ENCODE measurements around the gene UNC5C. TPM values are rescaled to one million over a fixed set of nuclear protein-coding genes. Genes with fewer than 3 reads are reported as not detected.

Gene UNC5C
- polyA plus RNA-seq, 1 experiment = not detected

DNA sequence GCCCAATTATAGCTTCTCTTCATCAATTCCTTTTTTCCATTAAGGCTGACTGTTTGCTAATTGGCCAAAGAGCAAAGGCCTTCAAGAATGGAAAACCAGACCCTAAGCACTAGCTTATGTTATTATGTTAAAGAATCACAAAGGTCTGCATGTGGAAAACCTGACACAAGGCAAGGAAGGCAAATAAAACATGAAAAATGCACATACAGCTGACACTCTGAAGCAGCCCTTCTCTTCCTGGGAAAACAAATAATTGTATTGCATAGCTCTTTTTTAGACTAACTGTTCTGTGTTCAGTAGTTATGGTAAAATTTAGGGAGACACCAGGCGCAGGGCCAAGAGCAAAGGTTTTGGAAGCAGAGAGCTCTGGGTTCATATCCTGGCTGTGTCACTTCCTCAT is 223.1 kb downstream of the UNC5C start:
- TF ChIP-seq, protein P1, sequence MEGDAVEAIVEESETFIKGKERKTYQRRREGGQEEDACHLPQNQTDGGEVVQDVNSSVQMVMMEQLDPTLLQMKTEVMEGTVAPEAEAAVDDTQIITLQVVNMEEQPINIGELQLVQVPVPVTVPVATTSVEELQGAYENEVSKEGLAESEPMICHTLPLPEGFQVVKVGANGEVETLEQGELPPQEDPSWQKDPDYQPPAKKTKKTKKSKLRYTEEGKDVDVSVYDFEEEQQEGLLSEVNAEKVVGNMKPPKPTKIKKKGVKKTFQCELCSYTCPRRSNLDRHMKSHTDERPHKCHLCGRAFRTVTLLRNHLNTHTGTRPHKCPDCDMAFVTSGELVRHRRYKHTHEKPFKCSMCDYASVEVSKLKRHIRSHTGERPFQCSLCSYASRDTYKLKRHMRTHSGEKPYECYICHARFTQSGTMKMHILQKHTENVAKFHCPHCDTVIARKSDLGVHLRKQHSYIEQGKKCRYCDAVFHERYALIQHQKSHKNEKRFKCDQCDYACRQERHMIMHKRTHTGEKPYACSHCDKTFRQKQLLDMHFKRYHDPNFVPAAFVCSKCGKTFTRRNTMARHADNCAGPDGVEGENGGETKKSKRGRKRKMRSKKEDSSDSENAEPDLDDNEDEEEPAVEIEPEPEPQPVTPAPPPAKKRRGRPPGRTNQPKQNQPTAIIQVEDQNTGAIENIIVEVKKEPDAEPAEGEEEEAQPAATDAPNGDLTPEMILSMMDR (IDR thresholded peaks at IDR 0.05; ENCODE audit: insufficient read depth, low read depth, low read length) = no peak
- ChIA-PET POLR2A (no interaction called here), CTCF (no interaction called here)
- no peaks in the 10 kb centered on the region for H3K27me3 ChIP-seq (ENCODE audit: control insufficient read depth, insufficient read depth, low read length)
- no peak overlapping the region for H3K4me3 ChIP-seq (ENCODE audit: low read depth, low read length)
- no peaks in the 10 kb centered on the region for H3K36me3 ChIP-seq (ENCODE audit: control insufficient read depth, insufficient read depth, low read length)
- DNase-seq (ENCODE audit: low read depth) = no peak

DNA sequence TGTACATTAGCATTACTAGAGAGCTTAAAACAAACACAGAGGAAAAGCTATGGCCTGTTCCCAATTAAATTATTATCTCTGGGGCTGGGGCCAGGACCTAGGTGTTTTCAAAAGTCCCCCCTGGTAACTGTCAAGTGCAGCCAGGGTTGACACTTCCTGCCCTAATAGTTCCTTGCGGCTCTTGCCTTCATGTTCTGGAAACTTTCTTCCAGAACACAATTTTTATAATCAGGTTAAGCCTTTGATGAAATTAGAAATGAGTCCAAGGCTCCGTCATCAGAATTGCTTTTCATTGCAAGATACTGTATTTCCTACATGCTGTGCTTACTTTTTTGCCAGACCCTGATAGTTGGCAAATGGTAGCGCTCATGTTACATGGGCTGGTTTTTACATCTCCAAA is 229.6 kb downstream of the UNC5C start:
- no peaks in the 10 kb centered on the region for H3K36me3 ChIP-seq (ENCODE audit: control insufficient read depth, insufficient read depth, low read length)
- TF ChIP-seq, protein P1 (IDR thresholded peaks at IDR 0.05; ENCODE audit: insufficient read depth, low read depth, low read length) = no peak
- no peak for DNase-seq (ENCODE audit: low read depth)
- ChIA-PET CTCF (no interaction called here), POLR2A (no interaction called here)
- no peak overlapping the region for H3K4me3 ChIP-seq (ENCODE audit: low read depth, low read length)
- no peaks in the 10 kb centered on the region for H3K27me3 ChIP-seq (ENCODE audit: control insufficient read depth, insufficient read depth, low read length)

DNA sequence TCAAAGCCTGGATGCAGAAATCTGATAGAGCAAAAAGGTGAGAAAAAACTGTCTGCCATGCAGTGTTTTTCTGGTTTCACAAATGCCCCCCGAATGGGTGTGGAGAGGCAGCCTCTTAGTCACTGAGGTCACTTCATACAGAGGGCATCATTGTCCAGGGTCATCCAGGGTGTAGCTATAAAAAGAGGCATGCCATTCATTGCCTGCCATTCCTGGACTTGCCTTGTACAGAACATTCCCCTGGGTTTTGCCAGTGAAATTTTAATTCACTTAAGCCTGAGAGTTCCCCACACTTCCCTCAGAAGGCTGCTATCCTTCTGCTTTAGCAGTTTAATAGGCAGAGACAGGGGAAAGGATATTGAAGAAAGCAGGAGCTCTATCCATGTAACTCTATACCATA is 230.3 kb downstream of the UNC5C start:
- no peak for DNase-seq (ENCODE audit: low read depth)
- Histone ChIP-seq H3K27me3 (ENCODE audit: control insufficient read depth, insufficient read depth, low read length) (no peaks in the 10 kb centered on the region), H3K36me3 (ENCODE audit: control insufficient read depth, insufficient read depth, low read length) (no peaks in the 10 kb centered on the region), H3K4me3 (ENCODE audit: low read depth, low read length) (no peak overlapping the region)
- ChIA-PET CTCF (no interaction called here), POLR2A (no interaction called here)
- TF ChIP-seq, protein P1 (IDR thresholded peaks at IDR 0.05; ENCODE audit: insufficient read depth, low read depth, low read length) = no peak

DNA sequence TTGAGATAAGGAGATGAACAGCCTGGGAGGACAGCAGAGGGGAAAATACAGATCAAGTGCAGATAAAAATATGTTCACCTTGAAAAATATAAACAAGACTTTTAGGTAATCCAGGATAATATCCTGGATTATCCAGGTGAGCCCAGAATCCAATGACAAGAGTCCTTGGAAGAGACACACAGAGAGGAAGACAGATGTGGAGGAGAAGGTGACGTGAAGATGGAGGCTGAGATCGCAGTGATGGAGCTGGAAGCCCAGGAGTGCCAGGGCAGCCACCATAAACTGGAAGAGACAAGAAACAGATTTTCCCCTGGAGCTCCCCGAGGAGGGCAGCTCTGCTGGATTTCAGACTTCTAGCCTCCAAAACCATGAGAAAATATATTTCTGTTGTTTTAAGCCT is 230.7 kb downstream of the UNC5C start:
- CTCF ChIA-PET = no interaction called here

DNA sequence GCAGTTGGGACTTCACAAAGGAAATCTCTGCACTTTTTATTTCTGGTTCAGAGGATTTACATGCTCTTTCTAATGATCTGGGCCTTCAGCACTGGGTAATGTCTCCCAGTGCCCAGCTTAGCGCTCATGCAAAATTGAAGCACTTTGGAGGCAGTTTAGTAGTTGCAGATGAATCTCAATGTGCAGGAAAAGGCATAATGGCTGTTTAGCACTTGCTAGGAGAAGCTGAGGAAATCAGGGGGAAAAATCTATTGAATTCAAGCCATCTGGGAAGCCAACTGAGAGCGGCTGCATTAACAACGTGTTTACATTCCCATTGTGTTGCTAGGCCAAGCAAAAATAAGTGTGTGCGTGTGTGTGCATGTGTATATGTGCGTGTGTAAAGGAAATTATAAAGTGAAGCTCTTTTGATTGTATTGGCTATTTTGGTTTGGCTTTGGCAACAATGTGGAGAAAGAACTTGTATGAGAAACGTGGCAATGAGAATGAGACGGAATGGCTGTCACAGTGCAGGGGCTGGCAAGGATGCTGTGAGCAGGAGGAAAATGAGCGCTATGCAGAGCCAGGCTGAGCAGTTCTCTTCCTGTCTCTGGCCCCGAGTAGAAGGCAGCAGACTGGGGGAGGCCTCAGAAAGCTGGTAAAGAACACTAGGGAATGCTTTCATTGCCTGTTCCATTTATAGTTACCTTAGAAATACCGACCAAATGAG is 231.5 kb downstream of the UNC5C start:
- CTCF ChIA-PET = no interaction called here
- TF ChIP-seq, protein P1 (IDR thresholded peaks at IDR 0.05; ENCODE audit: insufficient read depth, low read depth, low read length) = no peak
- Histone ChIP-seq H3K27me3 (ENCODE audit: control insufficient read depth, insufficient read depth, low read length) (no peaks in the 10 kb centered on the region), H3K4me3 (ENCODE audit: low read depth, low read length) (no peak overlapping the region), H3K36me3 (ENCODE audit: control insufficient read depth, insufficient read depth, low read length) (no peaks in the 10 kb centered on the region)
- no peak for DNase-seq (ENCODE audit: low read depth)
- POLR2A ChIA-PET = no interaction called here

More for the DNA sequence above, 230.7 kb downstream of the UNC5C start:
- TF ChIP-seq, protein P1 (IDR thresholded peaks at IDR 0.05; ENCODE audit: insufficient read depth, low read depth, low read length) = no peak
- Histone ChIP-seq H3K36me3 (ENCODE audit: control insufficient read depth, insufficient read depth, low read length) (no peaks in the 10 kb centered on the region), H3K27me3 (ENCODE audit: control insufficient read depth, insufficient read depth, low read length) (no peaks in the 10 kb centered on the region), H3K4me3 (ENCODE audit: low read depth, low read length) (no peak overlapping the region)
- POLR2A ChIA-PET = no interaction called here
- no peak for DNase-seq (ENCODE audit: low read depth)
